GM20000 (cell line): Measurements from ENCODE around the gene FOS.

Experiments used
- DNase-seq: peaks from one replicate; pipeline ENCODE4 v3.0.0; 2012; ENCODE audit warnings: low spot score
- TF ChIP-seq, protein P1 (sequence below): IDR thresholded peaks from 2 replicates; pipeline ENCODE4 v1.5.1; 2012; ENCODE audit warnings: mild to moderate bottlenecking, control low read depth; ENCODE audit errors: extremely low read depth, missing control alignments

Gene FOS

DNA sequence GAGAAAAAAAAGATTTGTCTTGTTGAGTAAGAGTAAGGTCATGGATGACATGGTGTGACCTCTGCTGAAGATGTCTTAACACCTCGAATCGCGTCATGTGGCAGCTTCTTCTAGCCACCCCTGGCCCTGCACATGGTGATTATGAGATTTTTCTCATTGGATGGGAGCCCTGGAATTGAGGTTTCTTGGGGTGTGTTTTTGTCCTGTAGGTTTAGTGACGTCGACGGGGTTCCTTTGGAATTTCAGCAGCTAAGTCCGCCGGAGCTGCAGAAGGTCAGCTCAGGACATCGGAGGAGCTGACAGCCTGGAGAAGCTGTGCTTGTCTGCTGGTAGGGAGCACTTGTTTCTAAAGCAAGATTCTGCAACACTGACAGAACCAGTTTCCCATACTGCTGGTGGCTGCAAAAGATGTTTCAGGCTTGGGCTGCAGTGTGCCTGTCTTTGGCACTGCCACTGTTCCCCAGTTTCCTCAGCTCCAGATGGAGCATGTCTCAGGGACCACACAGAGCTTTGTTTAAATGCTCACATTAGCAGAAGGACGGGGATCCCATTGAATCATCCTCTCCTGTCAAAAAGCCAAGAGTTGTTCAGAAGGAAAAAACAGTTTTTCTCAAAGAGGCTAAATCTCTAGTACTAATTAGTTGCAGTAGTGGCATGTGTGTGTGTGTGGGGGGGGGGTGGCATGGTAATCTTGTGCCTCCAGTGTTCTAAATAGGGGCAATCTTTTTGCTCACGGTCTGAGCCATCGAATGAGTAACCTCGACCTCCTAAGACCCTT lies 5.2 kb upstream of the FOS start:
- TF ChIP-seq, protein P1, sequence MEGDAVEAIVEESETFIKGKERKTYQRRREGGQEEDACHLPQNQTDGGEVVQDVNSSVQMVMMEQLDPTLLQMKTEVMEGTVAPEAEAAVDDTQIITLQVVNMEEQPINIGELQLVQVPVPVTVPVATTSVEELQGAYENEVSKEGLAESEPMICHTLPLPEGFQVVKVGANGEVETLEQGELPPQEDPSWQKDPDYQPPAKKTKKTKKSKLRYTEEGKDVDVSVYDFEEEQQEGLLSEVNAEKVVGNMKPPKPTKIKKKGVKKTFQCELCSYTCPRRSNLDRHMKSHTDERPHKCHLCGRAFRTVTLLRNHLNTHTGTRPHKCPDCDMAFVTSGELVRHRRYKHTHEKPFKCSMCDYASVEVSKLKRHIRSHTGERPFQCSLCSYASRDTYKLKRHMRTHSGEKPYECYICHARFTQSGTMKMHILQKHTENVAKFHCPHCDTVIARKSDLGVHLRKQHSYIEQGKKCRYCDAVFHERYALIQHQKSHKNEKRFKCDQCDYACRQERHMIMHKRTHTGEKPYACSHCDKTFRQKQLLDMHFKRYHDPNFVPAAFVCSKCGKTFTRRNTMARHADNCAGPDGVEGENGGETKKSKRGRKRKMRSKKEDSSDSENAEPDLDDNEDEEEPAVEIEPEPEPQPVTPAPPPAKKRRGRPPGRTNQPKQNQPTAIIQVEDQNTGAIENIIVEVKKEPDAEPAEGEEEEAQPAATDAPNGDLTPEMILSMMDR, result no peak
- DNase-seq, result no peak

DNA sequence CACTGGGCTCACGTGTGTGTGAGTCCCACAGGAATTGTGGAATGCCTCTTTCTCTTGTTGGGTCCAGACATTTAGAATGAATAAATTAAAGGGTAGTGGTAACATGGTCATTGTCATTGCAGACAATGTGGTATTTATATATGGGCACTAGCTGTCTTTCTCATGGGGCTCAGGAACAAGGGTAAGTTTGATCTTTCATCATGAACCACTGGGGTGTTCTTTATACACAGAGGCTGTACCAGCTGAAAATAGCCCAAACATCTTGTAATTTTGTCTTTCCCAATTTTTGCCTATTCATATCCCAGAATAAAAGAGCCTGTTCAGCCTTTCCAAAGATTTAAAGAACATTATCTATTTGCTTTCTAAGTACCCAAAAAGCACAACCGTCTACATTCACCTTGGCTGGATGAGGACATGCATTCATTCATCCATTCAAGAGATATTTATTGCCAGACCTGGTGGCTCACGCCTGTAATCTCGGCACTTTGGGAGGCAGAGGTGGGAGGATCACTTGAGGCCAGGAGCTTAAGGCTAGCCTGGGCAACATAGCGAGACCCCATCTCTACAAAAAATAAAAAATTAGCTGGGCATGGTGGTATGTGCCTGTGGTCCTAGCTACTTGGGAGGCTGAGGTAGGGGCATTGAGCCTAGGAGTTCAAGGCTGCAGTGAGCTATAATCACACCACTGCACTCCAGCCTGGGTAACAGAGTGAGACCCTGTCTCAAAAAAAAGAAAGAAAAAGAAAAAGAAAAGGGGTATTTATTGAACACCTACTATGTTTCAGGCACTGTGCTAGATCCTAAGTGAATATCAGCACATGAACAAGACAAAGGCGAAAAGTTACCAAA lies 4.4 kb upstream of the FOS start:
- TF ChIP-seq, protein P1, result no peak

DNA sequence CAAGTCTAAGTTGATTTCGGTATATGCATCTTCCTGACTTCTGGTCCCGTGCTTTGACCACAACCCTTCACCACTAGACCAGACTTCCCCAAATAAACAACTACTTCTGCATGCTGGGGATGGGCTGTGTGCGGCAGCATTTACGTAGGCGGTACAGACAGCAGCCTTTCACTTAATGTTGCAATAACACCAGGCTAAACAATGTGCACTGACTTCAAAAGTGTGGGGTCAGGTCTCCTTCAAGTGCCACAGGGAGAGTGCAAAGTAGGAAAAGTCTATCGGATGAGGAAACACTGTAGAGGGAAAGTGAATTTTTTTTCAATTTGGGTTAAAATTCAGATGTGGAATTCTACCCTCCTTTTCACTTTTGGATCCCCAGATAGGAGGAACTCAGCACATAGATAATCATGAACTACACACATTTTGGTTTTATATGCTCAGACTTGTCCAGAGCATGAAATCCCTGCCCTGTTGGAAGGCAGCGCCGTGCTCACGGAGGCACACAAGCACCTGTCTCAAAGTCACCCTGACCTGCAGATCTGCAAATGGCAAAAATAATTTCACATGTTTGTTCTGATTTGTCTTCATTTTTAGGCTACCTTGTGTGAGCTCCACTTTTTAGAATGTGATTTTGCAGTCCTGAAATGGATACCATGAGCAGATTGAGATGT lies 3.6 kb upstream of the FOS start:
- DNase-seq, result peak; percentile 53
- TF ChIP-seq, protein P1, result no peak

More for the DNA sequence above, 4.4 kb upstream of the FOS start:
- no peak for DNase-seq

DNA sequence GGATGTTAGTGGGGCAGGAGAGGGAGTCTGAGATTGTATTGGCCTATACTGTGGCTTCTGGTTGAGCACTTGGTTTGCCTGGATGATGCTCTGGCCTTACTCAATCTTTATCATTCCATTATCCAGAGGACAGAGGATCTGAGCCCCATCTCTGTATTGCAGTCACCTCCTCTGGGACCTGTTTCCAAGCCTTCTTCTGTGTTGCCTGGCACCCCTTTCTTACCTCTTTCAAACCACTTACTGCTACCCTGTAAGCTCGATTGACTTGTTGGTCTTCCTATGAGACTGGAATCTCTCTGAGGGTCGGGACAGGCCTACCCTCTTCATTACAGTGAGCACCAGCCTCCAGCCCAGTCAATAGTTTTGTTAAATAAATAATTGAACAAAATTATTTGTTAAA lies 3.0 kb upstream of the FOS start:
- TF ChIP-seq, protein P1, result no peak
- DNase-seq, result no peak

DNA sequence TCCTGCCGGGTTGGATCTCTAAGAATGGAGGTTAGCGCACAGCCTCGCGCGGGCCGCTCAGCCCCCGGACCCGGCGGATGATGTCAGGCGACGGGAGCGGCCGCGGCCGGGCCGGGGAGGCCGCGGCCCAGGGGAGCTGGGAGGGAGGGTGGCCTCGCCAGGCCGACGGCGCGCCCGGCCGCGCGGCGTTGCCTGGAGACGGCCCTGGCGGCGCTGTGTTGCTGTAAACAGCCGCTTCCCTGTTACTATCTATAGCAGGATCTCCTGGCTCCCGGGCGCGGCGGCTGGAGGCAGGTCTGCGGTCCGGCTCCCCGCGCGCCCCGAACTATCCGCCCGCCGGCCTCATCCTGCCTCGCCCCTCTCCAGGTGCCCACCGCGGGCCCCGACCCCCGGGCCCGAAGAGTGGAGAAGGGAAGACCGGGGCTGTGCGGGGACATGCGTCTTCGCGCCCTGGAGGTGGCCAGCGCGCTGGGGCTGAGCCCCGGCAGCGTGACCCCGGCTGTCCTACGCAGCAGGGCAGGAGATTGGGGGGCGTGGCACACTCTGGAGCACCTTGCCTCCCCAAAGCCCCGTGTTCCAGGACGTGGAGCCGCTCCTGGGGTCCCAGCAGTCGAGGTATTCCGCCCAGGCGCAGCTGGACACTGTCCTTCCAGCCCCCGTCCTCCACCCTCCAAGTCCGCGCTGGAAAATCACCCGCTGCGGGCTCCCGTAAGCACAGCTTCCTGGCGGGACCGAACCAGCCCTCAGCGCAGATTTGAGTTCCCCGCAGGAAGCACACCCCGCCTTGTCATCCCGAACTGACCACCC lies 1.4 kb upstream of the FOS start:
- DNase-seq, result peak; percentile 84

DNA sequence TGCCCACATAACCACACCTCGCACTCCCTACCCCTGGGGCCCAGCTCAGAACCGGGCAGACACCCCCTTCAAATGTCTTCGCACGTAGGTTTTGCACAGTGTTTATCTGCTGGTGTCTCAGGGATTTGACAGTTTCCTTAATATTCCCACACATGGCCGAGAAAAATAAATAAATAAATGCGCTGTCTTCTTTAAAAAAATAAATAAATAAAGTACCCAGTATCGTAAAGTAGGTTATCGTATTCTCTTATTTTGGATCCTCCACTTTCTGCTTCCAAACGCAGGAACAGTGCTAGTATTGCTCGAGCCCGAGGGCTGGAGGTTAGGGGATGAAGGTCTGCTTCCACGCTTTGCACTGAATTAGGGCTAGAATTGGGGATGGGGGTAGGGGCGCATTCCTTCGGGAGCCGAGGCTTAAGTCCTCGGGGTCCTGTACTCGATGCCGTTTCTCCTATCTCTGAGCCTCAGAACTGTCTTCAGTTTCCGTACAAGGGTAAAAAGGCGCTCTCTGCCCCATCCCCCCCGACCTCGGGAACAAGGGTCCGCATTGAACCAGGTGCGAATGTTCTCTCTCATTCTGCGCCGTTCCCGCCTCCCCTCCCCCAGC lies 710 bp upstream of the FOS start:
- no peak for DNase-seq
- TF ChIP-seq, protein P1, result no peak

More for the DNA sequence above, 1.4 kb upstream of the FOS start:
- TF ChIP-seq, protein P1, result no peak
